Ishikawa (cell line): Measurements from ENCODE around the gene KIRREL3.

Experiments used
- CEBPB ChIP-seq: IDR thresholded peaks from 2 replicates; pipeline ENCODE4 v1.6.1; 2012
- EGR1 ChIP-seq: IDR thresholded peaks from 2 replicates; pipeline ENCODE4 v1.6.1; 2012
- EP300 ChIP-seq: IDR thresholded peaks from 2 replicates; pipeline ENCODE4 v1.6.1; 2012; ENCODE audit warnings: borderline replicate concordance
- FOXM1 ChIP-seq: IDR thresholded peaks from 2 replicates; pipeline ENCODE4 v1.6.1; 2012; ENCODE audit warnings: low read depth, borderline replicate concordance
- MAX ChIP-seq: IDR thresholded peaks from 2 replicates; pipeline ENCODE4 v1.6.1; 2012
- RAD21 ChIP-seq: IDR thresholded peaks from 2 replicates; pipeline ENCODE4 v1.6.1; 2012; ENCODE audit warnings: low read depth
- TAF1 ChIP-seq: IDR thresholded peaks from 2 replicates; pipeline ENCODE4 v1.6.1; 2012; ENCODE audit warnings: low read depth, mild to moderate bottlenecking
- YY1 ChIP-seq: IDR thresholded peaks from 2 replicates; pipeline ENCODE4 v1.6.1; 2012; ENCODE audit warnings: low read depth

GRCh38 chr11:126817523-126818450 is 182.8 kb downstream of the KIRREL3 start:
- TF ChIP-seq MAX (no peak), CEBPB (no peak), TAF1 (no peak), EGR1 (no peak), YY1 (no peak), FOXM1 (no peak), EP300 (no peak), RAD21 (no peak)
